GM23338 (cell line): Measurements from ENCODE around the gene ZNF662. TPM values are rescaled to one million over a fixed set of nuclear protein-coding genes. Genes with fewer than 3 reads are reported as not detected.

Experiments
- ATAC-seq: fragments of 200-7000 bp; cut with Tn5 transposase; 3 replicates; pipeline ENCODE4 v1.9.1; 2020
- DNase-seq: peaks from one replicate; pipeline ENCODE4 v3.0.0-alpha.2; 2015; ENCODE audit warnings: low spot score
- H2AFZ ChIP-seq: fragments of 200-600 bp; sonication (generic); 2 replicates; pipeline ENCODE4 v1.8.0; 2016; ENCODE audit warnings: antibody characterized with exemption, mild to moderate bottlenecking, moderate library complexity
- H3F3A ChIP-seq: fragments of 200-600 bp; sonication (generic); replicated peaks from 2 replicates; pipeline ENCODE4 v1.8.0; 2017; ENCODE audit warnings: antibody characterized with exemption, mixed run types, low read depth
- H3K27ac ChIP-seq: fragments of 200-600 bp; sonication (generic); 2 replicates; pipeline ENCODE4 v1.6.1; 2016; ENCODE audit warnings: low read depth
- H3K27me3 ChIP-seq: fragments of 200-600 bp; sonication (generic); 2 replicates; pipeline ENCODE4 v1.8.0; 2016; ENCODE audit warnings: mild to moderate bottlenecking, mixed run types, moderate library complexity; ENCODE audit not compliant: insufficient read depth
- H3K36me3 ChIP-seq: fragments of 200-600 bp; sonication (generic); 2 replicates; pipeline ENCODE4 v1.8.0; 2016; ENCODE audit warnings: mild to moderate bottlenecking; ENCODE audit not compliant: insufficient read depth
- H3K4me1 ChIP-seq: fragments of 200-600 bp; sonication (generic); 2 replicates; pipeline ENCODE4 v1.8.0; 2016; ENCODE audit warnings: mild to moderate bottlenecking, moderate library complexity; ENCODE audit not compliant: insufficient read depth
- H3K4me2 ChIP-seq: fragments of 200-600 bp; sonication (generic); 2 replicates; pipeline ENCODE4 v1.7.1; 2017; ENCODE audit warnings: mixed run types
- H3K4me3 ChIP-seq: fragments of 200-600 bp; sonication (generic); 2 replicates; pipeline ENCODE4 v1.6.1; 2016; ENCODE audit warnings: mixed run types
- H3K79me2 ChIP-seq: fragments of 200-600 bp; sonication (generic); replicated peaks from 2 replicates; pipeline ENCODE4 v1.8.0; 2017; ENCODE audit warnings: mild to moderate bottlenecking; ENCODE audit not compliant: insufficient read depth
- H3K9me2 ChIP-seq: fragments of 200-600 bp; sonication (generic); 2 replicates; pipeline ENCODE4 v1.8.0; 2017; ENCODE audit not compliant: insufficient read depth
- H4K20me1 ChIP-seq: fragments of 200-600 bp; sonication (generic); replicated peaks from 2 replicates; pipeline ENCODE4 v1.8.0; 2017; ENCODE audit warnings: mild to moderate bottlenecking; ENCODE audit not compliant: insufficient read depth
- H3K27ac Mint-ChIP-seq: 2 replicates; pipeline ENCODE4 v1.8.0; 2020; ENCODE audit warnings: inconsistent platforms, mild to moderate bottlenecking, moderate library complexity, mixed read lengths
- H3K27me3 Mint-ChIP-seq: 3 replicates; pipeline ENCODE4 v1.8.0; 2022; ENCODE audit warnings: low read depth, mild to moderate bottlenecking, moderate library complexity, mixed read lengths, inconsistent platforms; ENCODE audit not compliant: insufficient read depth, poor library complexity
- H3K36me3 Mint-ChIP-seq: 3 replicates; pipeline ENCODE4 v1.8.0; 2021; ENCODE audit warnings: low read depth, mild to moderate bottlenecking, inconsistent platforms, moderate library complexity, mixed read lengths
- H3K4me1 Mint-ChIP-seq: 3 replicates; pipeline ENCODE4 v1.8.0; 2020; ENCODE audit warnings: mild to moderate bottlenecking, inconsistent platforms, mixed read lengths
- H3K4me3 Mint-ChIP-seq: 3 replicates; pipeline ENCODE4 v1.8.0; 2021; ENCODE audit warnings: moderate library complexity, mild to moderate bottlenecking, inconsistent platforms, mixed read lengths
- H3K9me3 Mint-ChIP-seq: 3 replicates; pipeline ENCODE4 v1.8.0; 2020; ENCODE audit warnings: moderate library complexity, mild to moderate bottlenecking, inconsistent platforms, mixed read lengths
- CREB1 ChIP-seq: fragments of 250-450 bp; sonication (Bioruptor Pico); IDR thresholded peaks from 2 replicates; pipeline ENCODE4 v1.5.0; 2020; ENCODE audit warnings: low read depth, mild to moderate bottlenecking, moderate library complexity
- EZH2phosphoT487 ChIP-seq: fragments of 200-600 bp; sonication (generic); IDR thresholded peaks from one replicate; pipeline ENCODE4 v1.8.1; 2018; ENCODE audit warnings: antibody characterized with exemption; ENCODE audit not compliant: unreplicated experiment
- JUNB ChIP-seq: IDR thresholded peaks from one replicate; pipeline ENCODE4 v1.6.1; 2016; ENCODE audit warnings: antibody characterized with exemption; ENCODE audit not compliant: unreplicated experiment
- NANOG ChIP-seq: IDR thresholded peaks from 2 replicates; pipeline ENCODE4 v1.6.1; 2016; ENCODE audit warnings: antibody characterized with exemption, borderline replicate concordance
- STAT1 ChIP-seq: IDR thresholded peaks from one replicate; pipeline ENCODE4 v1.6.1; 2016; ENCODE audit warnings: antibody characterized with exemption; ENCODE audit not compliant: unreplicated experiment
- polyA plus RNA-seq: library from polyadenylated mRNA; unstranded; fragments of >200 nt; fragmentation: Nextera tagmentation; extraction: Ambion mirVana; gene quantifications from 2 replicates; pipeline ENCODE4 v1.2.1, GENCODE V29; 2016
- total RNA-seq: library from RNA; depleted of rRNA; stranded (reverse); fragments of >200 nt; shearing (Covaris generic); gene quantifications from 2 replicates; pipeline ENCODE4 v1.2.3, GENCODE V29; 2014
- TF ChIP-seq, protein P1 (sequence below): fragments of 250-450 bp; sonication (Bioruptor Pico); IDR thresholded peaks from 2 replicates; pipeline ENCODE4 v1.5.0; 2020; ENCODE audit warnings: mild to moderate bottlenecking, moderate library complexity
- TF ChIP-seq, protein P2 (sequence below): IDR thresholded peaks from 2 replicates; pipeline ENCODE4 v1.6.1; 2016; ENCODE audit warnings: antibody characterized with exemption

ZNF662 gene
- total and polyA plus RNA-seq, 2 experiments from 2014 or later: 0.84 to 1.5 TPM

DNA sequence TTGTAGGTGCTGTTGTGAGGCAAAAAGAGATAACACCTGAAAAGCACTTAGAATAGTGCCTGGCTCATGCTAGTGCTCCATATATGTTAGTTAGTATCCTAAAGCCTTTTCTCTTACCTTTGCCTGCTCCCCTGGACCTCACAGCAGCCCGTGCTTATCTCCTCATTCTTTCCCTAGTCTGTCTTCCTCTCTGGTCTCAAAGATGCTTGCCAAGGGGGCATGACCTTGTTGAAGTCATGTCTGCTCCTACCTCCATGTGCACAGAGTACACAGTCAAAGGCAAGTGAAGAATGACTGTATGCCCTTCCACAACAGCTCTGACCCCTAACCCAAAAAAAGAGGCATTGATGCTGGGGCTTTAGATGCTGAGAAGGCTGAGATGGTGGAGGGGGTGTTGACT, 29.5 kb upstream of the ZNF662 start (continued):
- TF ChIP-seq CREB1 (CRISPR knock-in tag): no peak
- TF ChIP-seq, protein P1, sequence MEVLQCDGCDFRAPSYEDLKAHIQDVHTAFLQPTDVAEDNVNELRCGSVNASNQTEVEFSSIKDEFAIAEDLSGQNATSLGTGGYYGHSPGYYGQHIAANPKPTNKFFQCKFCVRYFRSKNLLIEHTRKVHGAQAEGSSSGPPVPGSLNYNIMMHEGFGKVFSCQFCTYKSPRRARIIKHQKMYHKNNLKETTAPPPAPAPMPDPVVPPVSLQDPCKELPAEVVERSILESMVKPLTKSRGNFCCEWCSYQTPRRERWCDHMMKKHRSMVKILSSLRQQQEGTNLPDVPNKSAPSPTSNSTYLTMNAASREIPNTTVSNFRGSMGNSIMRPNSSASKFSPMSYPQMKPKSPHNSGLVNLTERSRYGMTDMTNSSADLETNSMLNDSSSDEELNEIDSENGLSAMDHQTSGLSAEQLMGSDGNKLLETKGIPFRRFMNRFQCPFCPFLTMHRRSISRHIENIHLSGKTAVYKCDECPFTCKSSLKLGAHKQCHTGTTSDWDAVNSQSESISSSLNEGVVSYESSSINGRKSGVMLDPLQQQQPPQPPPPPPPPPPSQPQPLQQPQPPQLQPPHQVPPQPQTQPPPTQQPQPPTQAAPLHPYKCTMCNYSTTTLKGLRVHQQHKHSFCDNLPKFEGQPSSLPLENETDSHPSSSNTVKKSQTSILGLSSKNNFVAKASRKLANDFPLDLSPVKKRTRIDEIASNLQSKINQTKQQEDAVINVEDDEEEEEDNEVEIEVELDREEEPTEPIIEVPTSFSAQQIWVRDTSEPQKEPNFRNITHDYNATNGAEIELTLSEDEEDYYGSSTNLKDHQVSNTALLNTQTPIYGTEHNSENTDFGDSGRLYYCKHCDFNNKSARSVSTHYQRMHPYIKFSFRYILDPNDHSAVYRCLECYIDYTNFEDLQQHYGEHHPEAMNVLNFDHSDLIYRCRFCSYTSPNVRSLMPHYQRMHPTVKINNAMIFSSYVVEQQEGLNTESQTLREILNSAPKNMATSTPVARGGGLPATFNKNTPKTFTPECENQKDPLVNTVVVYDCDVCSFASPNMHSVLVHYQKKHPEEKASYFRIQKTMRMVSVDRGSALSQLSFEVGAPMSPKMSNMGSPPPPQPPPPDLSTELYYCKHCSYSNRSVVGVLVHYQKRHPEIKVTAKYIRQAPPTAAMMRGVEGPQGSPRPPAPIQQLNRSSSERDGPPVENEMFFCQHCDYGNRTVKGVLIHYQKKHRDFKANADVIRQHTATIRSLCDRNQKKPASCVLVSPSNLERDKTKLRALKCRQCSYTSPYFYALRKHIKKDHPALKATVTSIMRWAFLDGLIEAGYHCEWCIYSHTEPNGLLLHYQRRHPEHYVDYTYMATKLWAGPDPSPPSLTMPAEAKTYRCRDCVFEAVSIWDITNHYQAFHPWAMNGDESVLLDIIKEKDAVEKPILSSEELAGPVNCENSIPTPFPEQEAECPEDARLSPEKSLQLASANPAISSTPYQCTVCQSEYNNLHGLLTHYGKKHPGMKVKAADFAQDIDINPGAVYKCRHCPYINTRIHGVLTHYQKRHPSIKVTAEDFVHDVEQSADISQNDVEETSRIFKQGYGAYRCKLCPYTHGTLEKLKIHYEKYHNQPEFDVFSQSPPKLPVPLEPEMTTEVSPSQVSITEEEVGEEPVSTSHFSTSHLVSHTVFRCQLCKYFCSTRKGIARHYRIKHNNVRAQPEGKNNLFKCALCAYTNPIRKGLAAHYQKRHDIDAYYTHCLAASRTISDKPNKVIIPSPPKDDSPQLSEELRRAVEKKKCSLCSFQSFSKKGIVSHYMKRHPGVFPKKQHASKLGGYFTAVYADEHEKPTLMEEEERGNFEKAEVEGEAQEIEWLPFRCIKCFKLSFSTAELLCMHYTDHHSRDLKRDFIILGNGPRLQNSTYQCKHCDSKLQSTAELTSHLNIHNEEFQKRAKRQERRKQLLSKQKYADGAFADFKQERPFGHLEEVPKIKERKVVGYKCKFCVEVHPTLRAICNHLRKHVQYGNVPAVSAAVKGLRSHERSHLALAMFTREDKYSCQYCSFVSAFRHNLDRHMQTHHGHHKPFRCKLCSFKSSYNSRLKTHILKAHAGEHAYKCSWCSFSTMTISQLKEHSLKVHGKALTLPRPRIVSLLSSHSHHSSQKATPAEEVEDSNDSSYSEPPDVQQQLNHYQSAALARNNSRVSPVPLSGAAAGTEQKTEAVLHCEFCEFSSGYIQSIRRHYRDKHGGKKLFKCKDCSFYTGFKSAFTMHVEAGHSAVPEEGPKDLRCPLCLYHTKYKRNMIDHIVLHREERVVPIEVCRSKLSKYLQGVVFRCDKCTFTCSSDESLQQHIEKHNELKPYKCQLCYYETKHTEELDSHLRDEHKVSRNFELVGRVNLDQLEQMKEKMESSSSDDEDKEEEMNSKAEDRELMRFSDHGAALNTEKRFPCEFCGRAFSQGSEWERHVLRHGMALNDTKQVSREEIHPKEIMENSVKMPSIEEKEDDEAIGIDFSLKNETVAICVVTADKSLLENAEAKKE: no peak
- no peak for TF ChIP-seq STAT1
- no peak for TF ChIP-seq JUNB

DNA sequence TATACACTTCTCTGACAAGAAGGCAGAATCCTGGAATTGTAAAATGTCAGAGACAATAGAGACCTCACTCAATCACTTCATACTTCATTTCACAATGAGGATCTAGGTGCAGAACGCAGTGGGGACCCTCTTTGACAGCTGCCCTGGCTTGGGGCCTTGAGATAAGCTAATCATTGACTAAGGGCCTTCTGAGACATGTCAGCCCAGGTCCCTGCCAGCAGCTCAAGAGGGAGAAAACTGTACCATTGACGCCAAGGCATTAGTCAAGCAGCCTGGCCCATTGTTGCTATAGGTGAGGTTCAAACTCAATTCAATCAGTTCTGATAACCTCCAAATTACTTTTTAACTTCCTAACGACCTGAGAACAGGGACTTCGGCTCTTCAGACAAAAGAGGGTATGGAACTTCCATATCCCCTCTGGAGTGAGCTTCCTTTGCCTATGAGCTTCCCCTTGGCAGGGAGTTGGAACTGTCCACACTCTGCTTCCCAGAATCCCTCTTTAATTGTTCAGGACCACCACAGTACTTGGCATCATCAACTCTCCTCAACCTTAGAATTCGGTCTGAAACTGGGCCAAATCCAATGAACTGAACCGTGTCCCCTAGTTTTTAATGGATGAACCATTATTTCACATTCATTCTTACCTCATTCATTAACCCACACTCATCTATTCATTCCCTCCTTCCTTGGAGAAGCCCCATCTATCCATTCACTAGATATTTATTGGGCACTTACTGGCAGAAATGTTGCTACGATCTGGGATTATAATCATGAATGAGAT, 28.8 kb upstream of the ZNF662 start:
- Histone ChIP-seq H3K4me2 (no peak overlapping the region), H3K9me2 (no peaks in the 10 kb centered on the region), H3K36me3 (no peaks in the 10 kb centered on the region), H3K27ac (no peak overlapping the region), H3K4me1 (peaks cover 18% of the 10 kb centered on the region), H2AFZ (no peak overlapping the region), H4K20me1 (no peaks in the 10 kb centered on the region), H3F3A (0 out of 2 replicates have a peak, but pooled peaks cover 4% of the 10 kb centered on the region), H3K79me2 (no peaks in the 10 kb centered on the region), H3K27me3 (no peaks in the 10 kb centered on the region), H3K4me3 (no peak overlapping the region)
- ATAC-seq (no peak), DNase-seq (no peak)
- H3K4me3 Mint-ChIP-seq: no peak overlapping the region
- peaks cover 5% of the 10 kb centered on the region for H3K27me3 Mint-ChIP-seq
- no peaks in the 10 kb centered on the region for H3K9me3 Mint-ChIP-seq
- H3K36me3 Mint-ChIP-seq: no peaks in the 10 kb centered on the region
- no peak overlapping the region for H3K27ac Mint-ChIP-seq
- peaks cover 18% of the 10 kb centered on the region; the same call in 2 of the 3 replicates for H3K4me1 Mint-ChIP-seq
- TF ChIP-seq NANOG (no peak), EZH2phosphoT487 (no peak)
- TF ChIP-seq, protein P1: no peak
- TF ChIP-seq, protein P2, sequence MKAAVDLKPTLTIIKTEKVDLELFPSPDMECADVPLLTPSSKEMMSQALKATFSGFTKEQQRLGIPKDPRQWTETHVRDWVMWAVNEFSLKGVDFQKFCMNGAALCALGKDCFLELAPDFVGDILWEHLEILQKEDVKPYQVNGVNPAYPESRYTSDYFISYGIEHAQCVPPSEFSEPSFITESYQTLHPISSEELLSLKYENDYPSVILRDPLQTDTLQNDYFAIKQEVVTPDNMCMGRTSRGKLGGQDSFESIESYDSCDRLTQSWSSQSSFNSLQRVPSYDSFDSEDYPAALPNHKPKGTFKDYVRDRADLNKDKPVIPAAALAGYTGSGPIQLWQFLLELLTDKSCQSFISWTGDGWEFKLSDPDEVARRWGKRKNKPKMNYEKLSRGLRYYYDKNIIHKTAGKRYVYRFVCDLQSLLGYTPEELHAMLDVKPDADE: no peak
